Activated naive CD4-positive, alpha-beta T cell treated with anti-CD3 and anti-CD28 coated beads, Interleukin-2, amount 50 U/mL, for 24 hours (primary cell): Measurements from ENCODE around the gene RTL5.

ENCODE experiments used
- H3K27ac Mint-ChIP-seq: one replicate; pipeline ENCODE4 v1.8.0; 2021; ENCODE audit warnings: mild to moderate bottlenecking, mixed read lengths
- H3K27me3 Mint-ChIP-seq: one replicate; pipeline ENCODE4 v1.8.0; 2021; ENCODE audit warnings: mixed read lengths
- H3K36me3 Mint-ChIP-seq: one replicate; pipeline ENCODE4 v1.8.0; 2021; ENCODE audit warnings: mixed read lengths
- H3K4me1 Mint-ChIP-seq: one replicate; pipeline ENCODE4 v1.8.0; 2021; ENCODE audit warnings: mixed read lengths
- H3K4me3 Mint-ChIP-seq: one replicate; pipeline ENCODE4 v1.8.0; 2021; ENCODE audit warnings: mild to moderate bottlenecking, mixed read lengths
- H3K9me3 Mint-ChIP-seq: one replicate; pipeline ENCODE4 v1.8.0; 2021; ENCODE audit warnings: mixed read lengths

Gene RTL5

GRCh38 chrX:72122621-72123337, 8.9 kb downstream of the RTL5 start:
- Mint-ChIP-seq H3K36me3 (no peaks in the 10 kb centered on the region), H3K27me3 (no peaks in the 10 kb centered on the region), H3K27ac (no peak overlapping the region), H3K4me3 (no peak overlapping the region), H3K4me1 (peaks cover 14% of the 10 kb centered on the region), H3K9me3 (no peaks in the 10 kb centered on the region)

GRCh38 chrX:72121383-72121782, 10.3 kb downstream of the RTL5 start:
- H3K36me3 Mint-ChIP-seq, result no peaks in the 10 kb centered on the region
- no peak overlapping the region for H3K4me3 Mint-ChIP-seq
- H3K27me3 Mint-ChIP-seq, result no peaks in the 10 kb centered on the region
- no peaks in the 10 kb centered on the region for H3K9me3 Mint-ChIP-seq
- H3K27ac Mint-ChIP-seq, result no peak overlapping the region
- peaks cover 14% of the 10 kb centered on the region for H3K4me1 Mint-ChIP-seq

- H3K4me1 Mint-ChIP-seq, result peaks cover 14% of the 10 kb centered on the region
- H3K36me3 Mint-ChIP-seq, result no peaks in the 10 kb centered on the region
- H3K9me3 Mint-ChIP-seq, result no peaks in the 10 kb centered on the region
- no peak overlapping the region for H3K27ac Mint-ChIP-seq
- H3K4me3 Mint-ChIP-seq, result no peak overlapping the region
- no peaks in the 10 kb centered on the region for H3K27me3 Mint-ChIP-seq
These were observed 10.9 kb downstream of the RTL5 start for GRCh38 chrX:72120837-72121236.

- H3K36me3 Mint-ChIP-seq, result no peaks in the 10 kb centered on the region
- no peaks in the 10 kb centered on the region for H3K9me3 Mint-ChIP-seq
- no peak overlapping the region for H3K4me3 Mint-ChIP-seq
- peaks cover 10% of the 10 kb centered on the region for H3K4me1 Mint-ChIP-seq
- no peak overlapping the region for H3K27ac Mint-ChIP-seq
- no peaks in the 10 kb centered on the region for H3K27me3 Mint-ChIP-seq
These were observed 14.0 kb downstream of the RTL5 start for GRCh38 chrX:72117636-72118210.

DNA sequence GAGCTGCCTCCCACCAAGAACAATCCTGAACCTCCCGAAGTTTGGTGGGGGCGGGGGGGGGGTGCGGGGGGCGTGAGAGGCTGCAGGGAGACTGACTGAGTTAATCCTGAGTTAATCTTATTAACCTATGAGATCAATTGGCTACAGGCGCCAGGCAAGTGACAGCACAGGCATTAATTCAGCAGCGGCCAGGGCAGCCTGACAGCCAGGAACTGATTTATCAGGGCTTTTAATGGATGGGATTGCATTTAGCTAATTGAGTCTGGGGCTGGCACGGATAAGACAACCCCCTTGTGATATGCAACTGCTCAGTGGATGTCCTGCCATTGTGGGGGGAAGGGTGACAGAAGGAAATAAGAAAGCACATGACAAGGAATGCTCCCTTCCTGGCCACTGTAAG, 16.3 kb downstream of the RTL5 start:
- Mint-ChIP-seq H3K36me3 (no peaks in the 10 kb centered on the region), H3K27ac (no peak overlapping the region), H3K4me3 (no peak overlapping the region), H3K27me3 (no peaks in the 10 kb centered on the region), H3K4me1 (no peaks in the 10 kb centered on the region), H3K9me3 (no peaks in the 10 kb centered on the region)

- Mint-ChIP-seq H3K9me3 (no peaks in the 10 kb centered on the region), H3K27ac (no peak overlapping the region), H3K4me3 (no peak overlapping the region), H3K27me3 (no peaks in the 10 kb centered on the region), H3K4me1 (no peaks in the 10 kb centered on the region), H3K36me3 (no peaks in the 10 kb centered on the region)
These were observed 16.9 kb downstream of the RTL5 start for GRCh38 chrX:72114807-72115206.

GRCh38 chrX:72114306-72114705, 17.4 kb downstream of the RTL5 start:
- Mint-ChIP-seq H3K27me3 (no peaks in the 10 kb centered on the region), H3K36me3 (no peaks in the 10 kb centered on the region), H3K4me3 (no peak overlapping the region), H3K9me3 (no peaks in the 10 kb centered on the region), H3K27ac (no peak overlapping the region), H3K4me1 (no peaks in the 10 kb centered on the region)

- Mint-ChIP-seq H3K4me3 (no peak overlapping the region), H3K36me3 (no peaks in the 10 kb centered on the region), H3K27ac (no peak overlapping the region), H3K9me3 (no peaks in the 10 kb centered on the region), H3K4me1 (no peaks in the 10 kb centered on the region), H3K27me3 (no peaks in the 10 kb centered on the region)
These were observed 18.3 kb downstream of the RTL5 start for GRCh38 chrX:72113461-72113860.

DNA sequence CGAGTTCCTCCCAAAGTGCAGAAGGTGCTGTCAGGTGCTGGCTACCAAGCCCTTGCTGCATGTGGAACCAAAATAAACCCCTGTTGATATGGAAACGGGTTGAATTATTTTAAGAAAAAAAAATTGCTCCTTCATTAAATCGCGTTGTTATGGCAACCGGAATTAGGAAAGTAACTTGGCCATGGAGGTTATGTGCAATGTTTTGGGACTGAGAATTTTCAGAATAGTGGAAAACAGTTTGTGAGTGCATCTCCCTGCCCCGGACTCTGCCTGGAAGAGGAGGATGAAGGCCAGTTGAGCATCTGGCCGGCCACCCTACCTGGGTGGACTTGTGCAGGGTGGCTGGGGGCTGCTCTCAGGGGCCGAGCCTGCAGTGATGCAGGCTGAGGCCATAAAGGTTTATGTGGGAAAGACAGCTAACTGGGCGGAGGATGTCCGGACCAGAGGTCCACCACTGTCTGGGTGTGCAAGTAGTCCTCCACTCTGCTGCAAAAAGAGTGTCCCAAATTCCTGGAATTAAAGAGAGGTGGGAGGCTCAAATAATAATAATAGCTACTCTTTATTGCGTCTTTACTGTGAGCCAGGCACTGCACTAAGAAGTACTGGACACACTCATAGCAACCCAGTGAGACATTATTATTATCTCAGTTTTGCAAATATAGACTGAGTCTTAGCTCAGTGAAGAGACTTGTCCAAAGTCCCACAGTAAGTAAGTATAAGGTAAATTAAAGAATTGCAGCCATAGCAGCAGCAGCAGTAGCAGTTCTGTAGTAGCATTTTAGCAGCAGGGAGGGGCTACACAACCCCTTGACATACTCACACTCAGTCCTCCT, 20.6 kb downstream of the RTL5 start:
- Mint-ChIP-seq H3K27ac (no peak overlapping the region), H3K36me3 (no peaks in the 10 kb centered on the region), H3K4me3 (no peak overlapping the region), H3K4me1 (peaks cover 6% of the 10 kb centered on the region), H3K27me3 (peaks cover 2% of the 10 kb centered on the region), H3K9me3 (no peaks in the 10 kb centered on the region)

DNA sequence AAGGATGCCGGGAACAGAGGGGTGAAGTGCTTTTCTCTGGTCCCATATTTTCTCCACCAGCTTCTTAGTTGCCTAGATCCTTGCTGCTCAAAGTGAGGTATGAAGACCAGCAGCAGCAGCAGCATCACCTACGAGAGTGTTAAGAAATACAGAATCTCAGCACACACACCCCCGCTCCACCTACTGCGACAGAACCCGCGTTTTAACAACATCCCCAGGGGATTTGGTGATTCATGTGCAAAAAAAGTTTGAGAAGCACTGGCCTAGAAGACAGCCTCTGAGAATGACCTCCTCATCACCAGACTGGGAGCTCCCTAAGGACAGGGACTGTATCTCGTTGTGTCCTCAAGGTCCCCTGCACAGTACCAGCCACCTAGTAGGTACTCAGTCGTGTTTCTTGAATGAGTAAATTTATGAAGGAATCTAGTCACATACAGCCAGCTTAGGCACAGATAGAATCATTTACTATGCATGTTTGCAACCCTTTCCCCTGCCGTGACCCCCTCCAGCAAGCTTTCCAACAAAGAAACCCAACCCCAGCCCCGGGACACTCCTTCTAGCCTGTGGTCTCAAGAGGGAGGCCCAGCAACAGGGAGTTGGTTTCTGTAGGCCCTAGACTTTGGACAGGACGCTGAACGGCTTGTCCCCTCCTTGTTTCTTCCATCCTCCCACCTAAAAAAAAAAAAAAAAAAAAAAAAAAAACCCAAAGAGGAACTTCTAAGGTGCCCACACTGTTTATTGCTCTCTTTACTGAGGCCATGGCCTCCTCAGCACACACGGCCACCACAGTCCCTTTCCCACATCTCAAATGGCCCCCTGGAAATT, 21.5 kb downstream of the RTL5 start:
- H3K4me1 Mint-ChIP-seq, result peaks cover 11% of the 10 kb centered on the region
- no peaks in the 10 kb centered on the region for H3K36me3 Mint-ChIP-seq
- peaks cover 2% of the 10 kb centered on the region for H3K27me3 Mint-ChIP-seq
- H3K27ac Mint-ChIP-seq, result no peak overlapping the region
- H3K9me3 Mint-ChIP-seq, result no peaks in the 10 kb centered on the region
- H3K4me3 Mint-ChIP-seq, result no peak overlapping the region

DNA sequence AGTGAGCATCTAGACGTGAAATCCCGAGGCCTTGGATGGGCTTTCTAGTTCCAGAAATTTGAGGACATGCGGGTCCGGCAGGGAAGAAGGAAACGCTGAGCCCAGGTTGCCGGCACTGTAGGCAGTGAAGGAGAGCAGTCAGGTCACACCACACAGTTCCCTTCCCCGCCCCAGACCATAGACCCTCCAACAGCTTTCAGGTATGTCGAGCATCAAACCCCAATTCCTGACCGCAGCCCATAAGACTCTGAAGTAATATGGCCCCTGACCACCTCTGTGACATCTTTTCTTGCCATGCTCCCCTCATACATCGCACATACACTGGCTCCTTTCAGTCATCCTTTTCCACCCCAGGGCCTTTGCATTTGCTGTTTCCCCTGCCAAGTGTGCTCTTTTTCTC, 23.0 kb downstream of the RTL5 start:
- Mint-ChIP-seq H3K9me3 (no peaks in the 10 kb centered on the region), H3K36me3 (no peaks in the 10 kb centered on the region), H3K27me3 (peaks cover 2% of the 10 kb centered on the region), H3K4me3 (no peak overlapping the region), H3K27ac (no peak overlapping the region), H3K4me1 (peaks cover 18% of the 10 kb centered on the region)

GRCh38 chrX:72107841-72108595, 23.7 kb downstream of the RTL5 start:
- no peak overlapping the region for H3K4me3 Mint-ChIP-seq
- no peaks in the 10 kb centered on the region for H3K36me3 Mint-ChIP-seq
- H3K27ac Mint-ChIP-seq, result no peak overlapping the region
- H3K4me1 Mint-ChIP-seq, result peaks cover 18% of the 10 kb centered on the region
- H3K9me3 Mint-ChIP-seq, result no peaks in the 10 kb centered on the region
- peaks cover 2% of the 10 kb centered on the region for H3K27me3 Mint-ChIP-seq

DNA sequence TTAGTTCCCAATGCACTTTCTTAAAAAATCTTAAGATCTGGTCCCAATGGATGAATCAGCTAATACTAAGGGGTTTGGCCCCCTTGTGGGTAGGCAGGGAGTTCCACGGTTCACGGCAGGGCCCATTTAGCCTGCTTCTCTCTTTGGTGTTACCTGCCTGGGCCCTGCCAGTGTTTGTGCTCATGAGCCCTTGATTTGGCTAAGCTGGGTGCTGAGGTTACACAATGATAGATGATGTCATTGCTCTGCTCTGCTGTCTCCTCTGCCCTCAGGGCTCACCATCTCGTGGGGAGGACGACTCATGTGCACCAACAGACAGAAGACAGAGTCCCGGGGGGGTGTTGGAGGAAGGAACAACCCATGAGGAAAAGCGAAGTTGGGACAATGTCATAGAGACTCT, 24.4 kb downstream of the RTL5 start:
- Mint-ChIP-seq H3K27me3 (peaks cover 2% of the 10 kb centered on the region), H3K4me3 (no peak overlapping the region), H3K36me3 (no peaks in the 10 kb centered on the region), H3K27ac (no peak overlapping the region), H3K9me3 (no peaks in the 10 kb centered on the region), H3K4me1 (peaks cover 18% of the 10 kb centered on the region)

DNA sequence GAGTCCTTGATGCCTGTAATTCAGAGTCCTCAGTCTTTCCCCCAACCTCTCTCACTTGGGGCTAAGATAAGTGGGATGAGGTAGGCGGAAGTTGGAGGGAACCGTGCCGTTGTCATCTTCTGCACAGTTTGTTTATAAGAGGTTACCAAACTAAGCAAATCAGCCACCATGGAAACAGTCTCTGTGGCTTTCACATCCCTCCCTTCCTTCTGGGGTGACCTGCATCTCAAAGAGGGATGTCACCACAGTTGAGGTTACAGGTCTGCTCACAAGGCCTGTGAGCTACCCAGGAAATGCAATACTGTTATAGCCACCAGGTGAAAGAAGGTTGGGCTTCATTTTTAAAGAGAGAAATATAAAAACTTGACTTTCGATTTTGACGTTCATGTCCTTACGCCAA, 26.3 kb downstream of the RTL5 start:
- H3K4me1 Mint-ChIP-seq, result peaks cover 34% of the 10 kb centered on the region
- no peaks in the 10 kb centered on the region for H3K36me3 Mint-ChIP-seq
- no peak overlapping the region for H3K4me3 Mint-ChIP-seq
- H3K27me3 Mint-ChIP-seq, result peaks cover 2% of the 10 kb centered on the region
- no peaks in the 10 kb centered on the region for H3K9me3 Mint-ChIP-seq
- H3K27ac Mint-ChIP-seq, result no peak overlapping the region

GRCh38 chrX:72102760-72103159, 29.0 kb downstream of the RTL5 start:
- Mint-ChIP-seq H3K4me3 (no peak overlapping the region), H3K9me3 (no peaks in the 10 kb centered on the region), H3K27ac (no peak overlapping the region), H3K36me3 (no peaks in the 10 kb centered on the region), H3K27me3 (peaks cover under 1% of the 10 kb centered on the region), H3K4me1 (peaks cover 41% of the 10 kb centered on the region)
